Activated naive CD4-positive, alpha-beta T cell treated with anti-CD3 and anti-CD28 coated beads, Interleukin-2, amount 50 U/mL, for 72 hours (primary cell): ENCODE results near the gene CADM2. TPM values are rescaled to one million over a fixed set of nuclear protein-coding genes. Genes with fewer than 3 reads are reported as not detected.
"Not testable (repeated sequence)": the region's sequence is repeated elsewhere in the genome, so short reads cannot be mapped to it uniquely, and the experiment has no call there.

Experiments
- ATAC-seq, 2 donors: fragments of 150-1000 bp; cut with Tn5 transposase; 2 replicates each; pipeline ENCODE4 v1.10.0; 2021; ENCODE audit warnings: mild to moderate bottlenecking in 2 of 2, moderate library complexity in 2 of 2
- DNase-seq, 2 donors: peaks; one replicate each; pipeline ENCODE4 v3.0.0; 2021 to 2022; ENCODE audit warnings: low spot score in 2 of 2
- H3K27ac Mint-ChIP-seq, 2 donors: one replicate each; pipeline ENCODE4 v1.8.0; 2022; ENCODE audit warnings: mild to moderate bottlenecking in 2 of 2, mixed read lengths in 2 of 2
- H3K36me3 Mint-ChIP-seq, 2 donors: one replicate each; pipeline ENCODE4 v1.8.0; 2022; ENCODE audit warnings: mixed read lengths in 2 of 2
- H3K9me3 Mint-ChIP-seq, 2 donors: one replicate each; pipeline ENCODE4 v1.8.0; 2022; ENCODE audit warnings: mixed read lengths in 2 of 2
- total RNA-seq, 2 donors: library from RNA; stranded (reverse); gene quantifications; one replicate each; pipeline ENCODE4 v1.2.3, GENCODE V29; 2022

Gene CADM2
- total RNA-seq, 2 donors from 2014 or later: not detected

- Mint-ChIP-seq H3K9me3 (peaks cover 6% of the 10 kb centered on the region in 2 donors), H3K27ac (no peak overlapping the region), H3K36me3 (no peaks in the 10 kb centered on the region)
- DNase-seq (no peak), ATAC-seq (no peak)
Measured at GRCh38 chr3:85120879-85121278, 162.1 kb downstream of the CADM2 start.

GRCh38 chr3:85132864-85133263, 174.1 kb downstream of the CADM2 start:
- not testable (repeated sequence) for DNase-seq, ATAC-seq, H3K9me3 Mint-ChIP-seq, H3K27ac Mint-ChIP-seq, H3K36me3 Mint-ChIP-seq

GRCh38 chr3:85133691-85134420, 175.1 kb downstream of the CADM2 start:
- DNase-seq, H3K36me3 Mint-ChIP-seq, H3K9me3 Mint-ChIP-seq, ATAC-seq, H3K27ac Mint-ChIP-seq: not testable (repeated sequence)

GRCh38 chr3:85142626-85143025, 183.8 kb downstream of the CADM2 start:
- no peak for DNase-seq
- H3K36me3 Mint-ChIP-seq: peaks cover 0 to 5% of the 10 kb centered on the region in 2 donors
- ATAC-seq: no peak
- no peak overlapping the region for H3K27ac Mint-ChIP-seq
- peaks cover 3 to 5% of the 10 kb centered on the region in 2 donors for H3K9me3 Mint-ChIP-seq

- DNase-seq (no peak), ATAC-seq (no peak)
- H3K36me3 Mint-ChIP-seq: peaks cover 0 to 5% of the 10 kb centered on the region in 2 donors
- no peak overlapping the region for H3K27ac Mint-ChIP-seq
- peaks cover 8 to 10% of the 10 kb centered on the region in 2 donors for H3K9me3 Mint-ChIP-seq
Measured at GRCh38 chr3:85148036-85148435, 189.2 kb downstream of the CADM2 start.

- H3K27ac Mint-ChIP-seq: no peak overlapping the region
- peaks cover 0 to 3% of the 10 kb centered on the region in 2 donors for H3K36me3 Mint-ChIP-seq
- DNase-seq (no peak), ATAC-seq (no peak)
- H3K9me3 Mint-ChIP-seq: peaks cover 11 to 14% of the 10 kb centered on the region in 2 donors
Measured at GRCh38 chr3:85151555-85151954, 192.8 kb downstream of the CADM2 start.

- H3K27ac Mint-ChIP-seq, ATAC-seq, H3K9me3 Mint-ChIP-seq, H3K36me3 Mint-ChIP-seq, DNase-seq: not testable (repeated sequence)
Measured at GRCh38 chr3:85153279-85153678, 194.5 kb downstream of the CADM2 start.

GRCh38 chr3:85159376-85159775, 200.6 kb downstream of the CADM2 start:
- peaks cover 6 to 13% of the 10 kb centered on the region in 2 donors for H3K9me3 Mint-ChIP-seq
- DNase-seq (no peak), ATAC-seq (no peak)

GRCh38 chr3:85161544-85161943, 202.8 kb downstream of the CADM2 start:
- Mint-ChIP-seq H3K9me3 (peaks cover 3 to 13% of the 10 kb centered on the region in 2 donors), H3K36me3 (no peaks in the 10 kb centered on the region), H3K27ac (no peak overlapping the region)
- ATAC-seq (no peak), DNase-seq (no peak)

More at GRCh38 chr3:85159376-85159775, 200.6 kb downstream of the CADM2 start:
- H3K36me3 Mint-ChIP-seq: no peaks in the 10 kb centered on the region
- H3K27ac Mint-ChIP-seq: no peak overlapping the region

GRCh38 chr3:85162905-85163304, 204.1 kb downstream of the CADM2 start:
- no peak for DNase-seq
- H3K27ac Mint-ChIP-seq: no peak overlapping the region
- H3K36me3 Mint-ChIP-seq: no peaks in the 10 kb centered on the region
- ATAC-seq: no peak
- peaks cover 3 to 13% of the 10 kb centered on the region in 2 donors for H3K9me3 Mint-ChIP-seq

- Mint-ChIP-seq H3K9me3 (peaks cover 3 to 8% of the 10 kb centered on the region in 2 donors), H3K27ac (no peak overlapping the region), H3K36me3 (no peaks in the 10 kb centered on the region)
- ATAC-seq: no peak
- no peak for DNase-seq
Measured at GRCh38 chr3:85164436-85164835, 205.6 kb downstream of the CADM2 start.

GRCh38 chr3:85167576-85167975, 208.8 kb downstream of the CADM2 start:
- no peaks in the 10 kb centered on the region for H3K36me3 Mint-ChIP-seq
- DNase-seq (no peak), ATAC-seq (no peak)
- no peak overlapping the region for H3K27ac Mint-ChIP-seq
- H3K9me3 Mint-ChIP-seq: no peaks in the 10 kb centered on the region

- H3K36me3 Mint-ChIP-seq: no peaks in the 10 kb centered on the region
- no peak for ATAC-seq
- no peak for DNase-seq
- peaks cover 0 to 5% of the 10 kb centered on the region in 2 donors for H3K9me3 Mint-ChIP-seq
- no peak overlapping the region for H3K27ac Mint-ChIP-seq
Measured at GRCh38 chr3:85170646-85171045, 211.9 kb downstream of the CADM2 start.

GRCh38 chr3:85171976-85172375, 213.2 kb downstream of the CADM2 start:
- H3K36me3 Mint-ChIP-seq: no peaks in the 10 kb centered on the region
- no peak for DNase-seq
- peaks cover 0 to 5% of the 10 kb centered on the region in 2 donors for H3K9me3 Mint-ChIP-seq
- H3K27ac Mint-ChIP-seq: no peak overlapping the region
- no peak for ATAC-seq

GRCh38 chr3:85176799-85177198, 218.0 kb downstream of the CADM2 start:
- no peak for ATAC-seq
- H3K36me3 Mint-ChIP-seq: no peaks in the 10 kb centered on the region
- H3K9me3 Mint-ChIP-seq: peaks cover 0 to 5% of the 10 kb centered on the region in 2 donors
- no peak for DNase-seq
- no peak overlapping the region for H3K27ac Mint-ChIP-seq

- Mint-ChIP-seq H3K36me3 (no peaks in the 10 kb centered on the region), H3K27ac (no peak overlapping the region), H3K9me3 (peaks cover 5 to 7% of the 10 kb centered on the region in 2 donors)
- ATAC-seq (no peak), DNase-seq (no peak)
Measured at GRCh38 chr3:85182975-85183752, 224.4 kb downstream of the CADM2 start.

GRCh38 chr3:85185495-85185894, 226.7 kb downstream of the CADM2 start:
- H3K9me3 Mint-ChIP-seq: peaks cover 5 to 7% of the 10 kb centered on the region in 2 donors
- H3K27ac Mint-ChIP-seq: no peak overlapping the region
- DNase-seq (no peak), ATAC-seq (no peak)
- no peaks in the 10 kb centered on the region for H3K36me3 Mint-ChIP-seq
